ENCODE results near the gene GTF2H1.

GTF2H1 gene

GRCh38 chr11:18379201-18379600, 56.8 kb downstream of the GTF2H1 start:
- in situ Hi-C loops (cut with HindIII; ENCODE audit: low sequenced_read_pairs): no loop called here

GRCh38 chr11:18383388-18384156, 61.2 kb downstream of the GTF2H1 start:
- TF ChIP-seq, protein P1, sequence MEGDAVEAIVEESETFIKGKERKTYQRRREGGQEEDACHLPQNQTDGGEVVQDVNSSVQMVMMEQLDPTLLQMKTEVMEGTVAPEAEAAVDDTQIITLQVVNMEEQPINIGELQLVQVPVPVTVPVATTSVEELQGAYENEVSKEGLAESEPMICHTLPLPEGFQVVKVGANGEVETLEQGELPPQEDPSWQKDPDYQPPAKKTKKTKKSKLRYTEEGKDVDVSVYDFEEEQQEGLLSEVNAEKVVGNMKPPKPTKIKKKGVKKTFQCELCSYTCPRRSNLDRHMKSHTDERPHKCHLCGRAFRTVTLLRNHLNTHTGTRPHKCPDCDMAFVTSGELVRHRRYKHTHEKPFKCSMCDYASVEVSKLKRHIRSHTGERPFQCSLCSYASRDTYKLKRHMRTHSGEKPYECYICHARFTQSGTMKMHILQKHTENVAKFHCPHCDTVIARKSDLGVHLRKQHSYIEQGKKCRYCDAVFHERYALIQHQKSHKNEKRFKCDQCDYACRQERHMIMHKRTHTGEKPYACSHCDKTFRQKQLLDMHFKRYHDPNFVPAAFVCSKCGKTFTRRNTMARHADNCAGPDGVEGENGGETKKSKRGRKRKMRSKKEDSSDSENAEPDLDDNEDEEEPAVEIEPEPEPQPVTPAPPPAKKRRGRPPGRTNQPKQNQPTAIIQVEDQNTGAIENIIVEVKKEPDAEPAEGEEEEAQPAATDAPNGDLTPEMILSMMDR (IDR thresholded peaks at IDR 0.05; ENCODE audit: low read depth, low read length): no peak
- DNase-seq (ENCODE audit: low read depth, low spot score): peak; percentile 97
- in situ Hi-C loops (cut with HindIII; ENCODE audit: low sequenced_read_pairs): no loop called here
- H3K4me3 ChIP-seq (ENCODE audit: low read depth, low read length): no peak overlapping the region

More at GRCh38 chr11:18379201-18379600, 56.8 kb downstream of the GTF2H1 start:
- TF ChIP-seq, protein P1 (IDR thresholded peaks at IDR 0.05; ENCODE audit: low read depth, low read length): no peak
- no peak for DNase-seq (ENCODE audit: low read depth, low spot score)
- no peak overlapping the region for H3K4me3 ChIP-seq (ENCODE audit: low read depth, low read length)

DNA sequence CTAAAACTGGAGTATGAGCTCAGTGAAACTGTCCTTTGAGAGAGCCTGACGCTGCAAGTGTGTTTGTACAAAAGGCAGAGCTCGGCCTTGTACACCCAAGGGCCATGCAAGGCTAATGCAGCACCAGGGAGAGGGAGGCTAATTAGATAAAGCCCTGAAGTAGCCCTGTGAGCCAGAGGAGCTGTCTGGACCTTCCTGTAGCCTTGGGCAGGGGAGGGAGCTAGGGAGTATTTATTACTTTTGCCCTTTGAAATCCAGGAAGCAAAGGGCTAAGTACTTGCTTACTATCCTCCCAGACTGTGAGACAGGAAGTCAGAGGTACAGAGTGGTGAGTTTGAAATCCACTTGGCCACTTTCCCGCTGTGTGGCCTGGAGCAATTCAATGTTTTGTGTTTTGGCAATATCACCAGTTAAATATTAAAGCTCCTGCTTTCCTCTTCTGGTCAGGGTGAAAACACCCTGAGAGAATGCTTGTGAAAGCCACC, 61.8 kb downstream of the GTF2H1 start:
- peak; percentile 94 for DNase-seq (ENCODE audit: low read depth, low spot score)
- TF ChIP-seq, protein P1 (IDR thresholded peaks at IDR 0.05; ENCODE audit: low read depth, low read length): no peak
- H3K4me3 ChIP-seq (ENCODE audit: low read depth, low read length): no peak overlapping the region
- in situ Hi-C loops (cut with HindIII; ENCODE audit: low sequenced_read_pairs): no loop called here

DNA sequence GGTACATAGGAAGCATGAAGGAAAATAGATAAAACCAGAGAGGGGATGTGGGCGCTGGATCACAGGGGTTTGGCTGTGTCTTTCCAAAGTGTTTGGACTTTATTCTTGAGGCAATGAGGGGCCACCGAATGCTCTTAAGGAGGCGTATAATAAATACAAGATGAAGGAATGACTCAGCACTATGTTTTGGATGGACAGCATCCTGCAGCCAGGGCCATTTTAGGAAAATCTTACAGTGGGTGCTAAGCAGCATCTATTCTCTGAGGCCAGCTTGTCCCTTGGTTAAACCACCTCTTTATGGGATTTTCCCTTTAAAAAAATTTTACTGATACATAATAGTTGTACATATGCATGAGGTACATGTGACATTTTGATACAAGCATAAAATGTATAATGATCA, 67.7 kb downstream of the GTF2H1 start:
- H3K4me3 ChIP-seq (ENCODE audit: low read depth, low read length): no peak overlapping the region
- in situ Hi-C loops (cut with HindIII; ENCODE audit: low sequenced_read_pairs): no loop called here
- TF ChIP-seq, protein P1 (IDR thresholded peaks at IDR 0.05; ENCODE audit: low read depth, low read length): no peak
- no peak for DNase-seq (ENCODE audit: low read depth, low spot score)

GRCh38 chr11:18392434-18393321, 70.3 kb downstream of the GTF2H1 start:
- no peak overlapping the region for H3K4me3 ChIP-seq (ENCODE audit: low read depth, low read length)
- in situ Hi-C loops (cut with HindIII; ENCODE audit: low sequenced_read_pairs): no loop called here
- no peak for DNase-seq (ENCODE audit: low read depth, low spot score)
- TF ChIP-seq, protein P1 (IDR thresholded peaks at IDR 0.05; ENCODE audit: low read depth, low read length): no peak

DNA sequence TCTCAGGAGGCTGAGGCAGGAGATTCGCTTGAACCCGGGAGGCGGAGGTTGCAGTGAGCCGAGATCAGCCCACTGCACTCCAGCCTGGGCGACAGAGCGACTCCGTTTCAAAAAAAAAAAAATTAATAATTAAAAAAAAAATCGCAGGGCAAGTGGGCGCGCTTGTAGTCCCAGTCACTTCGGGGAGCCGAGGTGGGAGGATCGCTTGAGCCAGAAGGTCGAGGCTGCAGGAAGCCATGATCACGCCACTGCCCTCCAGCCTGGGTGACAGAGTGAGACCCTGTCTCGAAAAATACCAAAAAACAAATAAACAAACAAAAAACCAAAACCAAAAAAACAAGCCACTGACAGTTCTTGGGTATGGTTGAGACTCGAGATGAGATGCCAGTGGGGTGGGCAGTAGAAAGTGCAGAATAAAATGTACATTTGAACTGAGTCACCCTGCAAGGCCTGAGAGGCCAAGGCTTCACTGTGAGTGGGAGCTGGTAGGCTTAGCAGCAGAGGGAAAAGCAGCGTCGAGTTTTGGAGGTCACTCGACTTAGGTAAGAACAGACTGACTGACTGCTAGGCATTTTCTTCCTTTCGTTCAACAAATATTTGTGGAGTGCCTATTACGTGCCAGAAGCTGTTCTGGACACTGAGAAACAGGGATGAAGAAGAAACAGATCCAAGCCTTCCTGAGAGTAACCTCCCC, 71.4 kb downstream of the GTF2H1 start:
- in situ Hi-C loops (cut with HindIII; ENCODE audit: low sequenced_read_pairs): no loop called here
- peak overlapping the region; percentile 100 for H3K4me3 ChIP-seq (ENCODE audit: low read depth, low read length)
- DNase-seq (ENCODE audit: low read depth, low spot score): no peak
- TF ChIP-seq, protein P1 (IDR thresholded peaks at IDR 0.05; ENCODE audit: low read depth, low read length): no peak

Data from astrocyte of the spinal cord (primary cell).